OCI-LY7 (cell line): Measurements from ENCODE around the gene SAP25. TPM values are rescaled to one million over a fixed set of nuclear protein-coding genes. Genes with fewer than 3 reads are reported as not detected.

ENCODE experiments used
- BruUV-seq: library from RNA; stranded (reverse); fragments of 400-500 nt; replicated peaks from 2 replicates; lab custom pipeline; 2021; lab: Mats Ljungman, UMichigan
- CTCF ChIA-PET: fragments of 300-600 bp; sonication (Branson Sonifier 250); formaldehyde crosslinking; loops from one replicate; lab custom pipeline; 2022; ENCODE audit warnings: antibody characterized with exemption; ENCODE audit not compliant: unreplicated experiment; lab: Charles Lee
- POLR2A ChIA-PET: fragments of 300-600 bp; sonication (Branson Sonifier 250); formaldehyde crosslinking; loops from one replicate; lab custom pipeline; 2022; ENCODE audit warnings: antibody characterized with exemption; lab: Charles Lee
- DNase-seq: peaks from one replicate; pipeline ENCODE4 v3.0.0-alpha.2; 2015; ENCODE audit warnings: low spot score
- H2AFZ ChIP-seq: fragments of 200-600 bp; sonication (generic), shearing (Covaris generic); 2 replicates; pipeline ENCODE4 v1.6.1; 2014; ENCODE audit warnings: mild to moderate bottlenecking, antibody characterized with exemption, low read length, moderate library complexity
- H3K27ac ChIP-seq: fragments of 200-600 bp; sonication (generic); 2 replicates; pipeline ENCODE4 v1.5.1; 2014; ENCODE audit warnings: mixed run types, low read depth, mild to moderate bottlenecking, moderate library complexity, low read length, inconsistent platforms; ENCODE audit not compliant: poor library complexity, severe bottlenecking
- H3K36me3 ChIP-seq: fragments of 200-600 bp; sonication (generic); 2 replicates; pipeline ENCODE4 v1.6.1; 2014; ENCODE audit warnings: mild to moderate bottlenecking, antibody characterized with exemption, low read length, moderate library complexity, mixed read lengths; ENCODE audit not compliant: insufficient read depth
- H3K4me1 ChIP-seq: fragments of 200-600 bp; sonication (generic); 2 replicates; pipeline ENCODE4 v1.5.1; 2014; ENCODE audit warnings: mild to moderate bottlenecking, low read length; ENCODE audit not compliant: insufficient read depth, poor library complexity, severe bottlenecking
- H3K4me2 ChIP-seq: fragments of 200-600 bp; sonication (generic); 2 replicates; pipeline ENCODE4 v1.6.1; 2014; ENCODE audit warnings: mild to moderate bottlenecking, low read length
- H3K4me3 ChIP-seq: fragments of 200-600 bp; sonication (generic); 2 replicates; pipeline ENCODE4 v1.5.1; 2014; ENCODE audit warnings: mild to moderate bottlenecking, low read depth, low read length; ENCODE audit not compliant: poor library complexity, severe bottlenecking
- H3K79me2 ChIP-seq: fragments of 200-600 bp; sonication (generic); 2 replicates; pipeline ENCODE4 v1.6.1; 2016; ENCODE audit warnings: low read depth, mild to moderate bottlenecking, low read length, moderate library complexity, mixed read lengths; ENCODE audit not compliant: insufficient read depth
- H3K9me2 ChIP-seq: fragments of 200-600 bp; sonication (generic); 2 replicates; pipeline ENCODE4 v1.6.1; 2016; ENCODE audit warnings: mild to moderate bottlenecking, low read length, mixed read lengths; ENCODE audit not compliant: insufficient read depth
- H3K9me3 ChIP-seq: fragments of 200-600 bp; sonication (generic); 2 replicates; pipeline ENCODE4 v1.6.1; 2014; ENCODE audit warnings: mild to moderate bottlenecking, mixed run types, low read length, mixed read lengths
- H4K20me1 ChIP-seq: fragments of 200-600 bp; sonication (generic); 2 replicates; pipeline ENCODE4 v1.6.1; 2014; ENCODE audit warnings: mild to moderate bottlenecking, antibody characterized with exemption, low read length, moderate library complexity, mixed read lengths; ENCODE audit not compliant: insufficient read depth
- EZH2phosphoT487 ChIP-seq: fragments of 200-600 bp; sonication (generic); IDR thresholded peaks from 2 replicates; pipeline ENCODE4 v1.6.1; 2018; ENCODE audit warnings: low read depth, borderline replicate concordance, mild to moderate bottlenecking, mixed run types, antibody characterized with exemption, low read length, moderate library complexity, mixed read lengths
- intact Hi-C: fragments of 100-400 bp; cut with micrococcal nuclease; formaldehyde crosslinking; loops from one replicate; pipeline ENCODE4 v1.10.0; 2022; ENCODE audit not compliant: unreplicated experiment
- total RNA-seq, 2 experiments: library from RNA; depleted of rRNA in 1 of 2; stranded (reverse); fragments of >200 nt in 1 of 2; shearing (Covaris generic) in 1 of 2; gene quantifications; 2 replicates each; pipeline ENCODE4 v1.2.3, GENCODE V29; 2014 to 2022
- TF ChIP-seq, protein P1 (sequence below): fragments of 200-600 bp; sonication (generic); conservative IDR thresholded peaks from 2 replicates; pipeline ENCODE4 v1.5.1; 2014; ENCODE audit warnings: mild to moderate bottlenecking, antibody characterized with exemption, low read length, moderate library complexity, mixed read lengths

SAP25 gene
- total RNA-seq, 2 experiments from 2014 or later, result 1.5 to 12.7 TPM

DNA sequence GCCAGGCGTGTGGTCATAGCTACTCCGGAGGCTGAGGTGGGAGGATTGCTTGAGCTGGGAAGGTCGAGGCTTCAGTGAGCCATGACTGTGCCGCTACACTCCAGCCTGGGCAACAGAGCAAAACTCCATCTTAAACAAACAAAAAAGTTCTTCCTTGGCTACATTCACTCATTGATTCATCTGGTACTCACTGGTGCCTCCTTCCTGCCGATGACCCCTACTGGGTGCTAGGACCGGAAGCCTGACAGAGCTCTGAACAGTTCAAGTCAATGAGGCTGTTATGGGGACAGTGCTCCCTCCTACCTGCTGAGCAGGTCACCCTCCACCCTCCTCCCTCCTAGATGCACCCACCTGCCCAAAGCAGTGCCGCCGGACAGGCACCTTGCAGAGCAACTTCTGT lies 33.4 kb upstream of the SAP25 start:
- intact Hi-C loops, result no loop called here
- CTCF ChIA-PET, result interaction anchor here (0.8 kb wide), 1 partner anchor 27 kb away, joined by 3 read pairs; no protein-coding TSS in a partner anchor

DNA sequence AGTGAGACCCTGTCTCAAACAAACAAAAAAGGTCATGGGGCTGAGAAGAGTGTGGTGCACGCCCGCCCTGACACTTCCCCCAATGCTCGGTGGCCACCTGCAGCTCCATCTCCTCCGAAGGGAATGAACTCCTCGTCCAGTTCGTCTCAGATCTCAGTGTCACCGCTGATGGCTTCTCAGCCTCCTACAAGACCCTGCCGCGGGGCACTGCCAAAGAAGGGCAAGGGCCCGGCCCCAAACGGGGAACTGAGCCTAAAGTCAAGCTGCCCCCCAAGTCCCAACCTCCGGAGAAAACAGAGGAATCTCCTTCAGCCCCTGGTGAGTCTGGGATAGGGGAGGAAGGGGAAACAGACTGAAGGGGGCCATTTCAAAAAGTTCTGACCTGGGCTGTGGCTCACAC lies 32.6 kb upstream of the SAP25 start:
- Histone ChIP-seq H3K27ac (no peak overlapping the region), H3K79me2 (no peaks in the 10 kb centered on the region), H3K9me2 (no peaks in the 10 kb centered on the region), H2AFZ (no peak overlapping the region), H3K9me3 (no peaks in the 10 kb centered on the region), H3K4me3 (no peak overlapping the region), H3K4me1 (peaks cover 13% of the 10 kb centered on the region), H3K4me2 (no peak overlapping the region), H3K36me3 (no peaks in the 10 kb centered on the region), H4K20me1 (no peaks in the 10 kb centered on the region)
- TF ChIP-seq, protein P1, sequence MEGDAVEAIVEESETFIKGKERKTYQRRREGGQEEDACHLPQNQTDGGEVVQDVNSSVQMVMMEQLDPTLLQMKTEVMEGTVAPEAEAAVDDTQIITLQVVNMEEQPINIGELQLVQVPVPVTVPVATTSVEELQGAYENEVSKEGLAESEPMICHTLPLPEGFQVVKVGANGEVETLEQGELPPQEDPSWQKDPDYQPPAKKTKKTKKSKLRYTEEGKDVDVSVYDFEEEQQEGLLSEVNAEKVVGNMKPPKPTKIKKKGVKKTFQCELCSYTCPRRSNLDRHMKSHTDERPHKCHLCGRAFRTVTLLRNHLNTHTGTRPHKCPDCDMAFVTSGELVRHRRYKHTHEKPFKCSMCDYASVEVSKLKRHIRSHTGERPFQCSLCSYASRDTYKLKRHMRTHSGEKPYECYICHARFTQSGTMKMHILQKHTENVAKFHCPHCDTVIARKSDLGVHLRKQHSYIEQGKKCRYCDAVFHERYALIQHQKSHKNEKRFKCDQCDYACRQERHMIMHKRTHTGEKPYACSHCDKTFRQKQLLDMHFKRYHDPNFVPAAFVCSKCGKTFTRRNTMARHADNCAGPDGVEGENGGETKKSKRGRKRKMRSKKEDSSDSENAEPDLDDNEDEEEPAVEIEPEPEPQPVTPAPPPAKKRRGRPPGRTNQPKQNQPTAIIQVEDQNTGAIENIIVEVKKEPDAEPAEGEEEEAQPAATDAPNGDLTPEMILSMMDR, result no peak
- TF ChIP-seq EZH2phosphoT487, result no peak
- no TSS peak for BruUV-seq
- ChIA-PET CTCF (no interaction called here), POLR2A (interaction anchor here (0.7 to 2.0 kb wide), 3 partner anchors 20 to 73 kb away, joined by 3 to 5 read pairs (median 3); partner anchors contain the start of genes FBXO24 and LRCH4)
- intact Hi-C loops, result no loop called here
- no peak for DNase-seq

More for the DNA sequence above, 33.4 kb upstream of the SAP25 start:
- Histone ChIP-seq H3K79me2 (no peaks in the 10 kb centered on the region), H4K20me1 (no peaks in the 10 kb centered on the region), H3K27ac (no peak overlapping the region), H2AFZ (no peak overlapping the region), H3K36me3 (no peaks in the 10 kb centered on the region), H3K9me3 (no peaks in the 10 kb centered on the region), H3K4me2 (no peak overlapping the region), H3K4me1 (peaks cover 13% of the 10 kb centered on the region), H3K9me2 (no peaks in the 10 kb centered on the region), H3K4me3 (no peak overlapping the region)
- POLR2A ChIA-PET, result no interaction called here
- no peak for TF ChIP-seq EZH2phosphoT487
- TF ChIP-seq, protein P1, result no peak
- no peak for DNase-seq
- no TSS peak for BruUV-seq
